Esophagus muscularis mucosa (tissue), 4 donors: ENCODE data around the gene DENND6A.

Experiments used
- CTCF ChIP-seq, 3 experiments: fragments of 200-600 bp in 2 of 3; fragments of 450-650 bp in 1 of 3; sonication (generic) in 2 of 3; IDR thresholded peaks; one replicate each; pipeline ENCODE4 v1.5.1; 2017 to 2019; ENCODE audit warnings: antibody characterized with exemption in 3 of 3, mild to moderate bottlenecking in 2 of 3, moderate library complexity in 1 of 3
- EP300 ChIP-seq: sonication (generic); formaldehyde crosslinking; IDR thresholded peaks from one replicate; pipeline ENCODE4 v1.6.1; 2017; ENCODE audit warnings: antibody characterized with exemption
- POLR2A ChIP-seq: fragments of 450-650 bp; IDR thresholded peaks from one replicate; pipeline ENCODE4 v1.6.1; 2017; ENCODE audit warnings: antibody characterized with exemption, moderate library complexity, mild to moderate bottlenecking, low read depth

- TF ChIP-seq CTCF (IDR thresholded peaks at IDR 0.05), result no peak
- no peak for TF ChIP-seq EP300
- no peak for TF ChIP-seq POLR2A
Observed at GRCh38 chr3:57659806-57660439, 33.0 kb downstream of the DENND6A start.
